ENCODE measurements around the gene GNAQ.

Gene GNAQ

DNA sequence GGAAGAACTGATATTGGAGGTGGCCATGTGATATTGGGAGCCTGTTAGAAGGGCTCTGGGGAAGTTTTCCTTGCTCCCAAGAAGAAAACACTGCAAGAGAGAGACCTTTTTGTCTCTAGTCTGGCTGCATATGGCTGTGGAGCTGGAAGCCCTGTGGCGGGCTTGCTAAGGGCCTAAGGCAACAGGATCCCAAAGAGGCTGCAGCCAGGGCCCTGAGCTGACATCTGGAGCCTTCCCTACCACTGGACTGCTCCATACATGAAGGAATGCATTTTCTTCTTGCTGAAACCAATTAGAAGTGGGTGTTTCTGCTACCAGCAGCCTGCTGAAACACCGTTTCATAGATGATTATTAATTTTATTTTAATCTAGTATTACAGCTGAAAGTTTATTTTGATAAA is 42.2 kb downstream of the GNAQ start:
- Histone ChIP-seq H3K18ac (ENCODE audit: low read length) (no peak overlapping the region), H2AFZ (ENCODE audit: insufficient read depth, low read length, poor library complexity) (no peak overlapping the region), H4K91ac (ENCODE audit: low read depth, low read length) (no peak overlapping the region), H4K12ac (ENCODE audit: low read depth, low read length) (no peak overlapping the region), H2BK5ac (ENCODE audit: low read depth, low read length, poor library complexity) (no peak overlapping the region), H3K9me3 (ENCODE audit: insufficient read depth, low read depth, low read length) (no peaks in the 10 kb centered on the region), H3K14ac (ENCODE audit: low read length) (no peak overlapping the region), H3K36me3 (ENCODE audit: control insufficient read depth in 1 of 2, insufficient read depth in 2 of 2, low read length in 2 of 2) (no peaks in the 10 kb centered on the region), H3K79me2 (ENCODE audit: control insufficient read depth, insufficient read depth, low read length, poor library complexity) (no peaks in the 10 kb centered on the region), H4K8ac (ENCODE audit: low read depth, low read length) (no peak overlapping the region), H3K4me2 (ENCODE audit: low read length) (no peak overlapping the region), H3K4me3 (ENCODE audit: low read depth, low read length) (no peak overlapping the region), H2BK120ac (ENCODE audit: insufficient read depth, low read length, poor library complexity) (no peak overlapping the region), H3K4ac (ENCODE audit: low read depth, low read length) (no peak overlapping the region), H3K4me1 (ENCODE audit: control insufficient read depth in 1 of 2, insufficient read depth in 2 of 2, low read length in 2 of 2) (no peaks in the 10 kb centered on the region), H3K9ac (ENCODE audit: low read length) (no peak overlapping the region), H3K79me1 (ENCODE audit: low read length) (no peaks in the 10 kb centered on the region), H2BK12ac (ENCODE audit: low read length) (no peak overlapping the region), H3K23ac (ENCODE audit: low read length) (no peak overlapping the region), H3K27ac (ENCODE audit: low read depth, low read length) (no peak overlapping the region), H3K27me3 (ENCODE audit: insufficient read depth, low read length) (no peaks in the 10 kb centered on the region), H2AK5ac (ENCODE audit: low read length) (no peak overlapping the region)
- WGBS (ENCODE audit: extremely low coverage, insufficient coverage, insufficient read length), result no CpG with 5 or more reads among the region's 2 CpGs
- DNase-seq, result no peak

DNA sequence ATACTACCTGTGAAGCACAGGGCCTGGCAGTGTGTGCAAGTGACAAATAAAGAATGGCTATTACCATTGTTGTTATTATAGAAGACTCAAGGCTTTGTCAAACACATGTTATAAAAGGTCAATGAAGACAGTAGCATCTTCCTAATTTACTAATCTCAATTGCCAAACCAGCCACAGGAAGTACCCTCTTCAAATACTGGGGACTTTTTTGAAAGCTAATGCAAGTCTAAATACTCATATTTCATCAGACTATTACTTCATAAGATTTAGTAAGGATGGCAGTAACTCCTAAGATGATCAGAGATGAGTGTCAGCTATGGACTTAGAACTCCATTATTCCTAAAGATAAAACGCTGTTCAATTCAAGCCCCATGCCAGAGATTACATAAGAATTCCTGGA is 43.0 kb downstream of the GNAQ start:
- Histone ChIP-seq H3K14ac (ENCODE audit: low read length) (no peak overlapping the region), H3K9ac (ENCODE audit: low read length) (no peak overlapping the region), H4K8ac (ENCODE audit: low read depth, low read length) (no peak overlapping the region), H2AK5ac (ENCODE audit: low read length) (no peak overlapping the region), H3K27ac (ENCODE audit: low read depth, low read length) (no peak overlapping the region), H3K79me2 (ENCODE audit: control insufficient read depth, insufficient read depth, low read length, poor library complexity) (no peaks in the 10 kb centered on the region), H3K4ac (ENCODE audit: low read depth, low read length) (no peak overlapping the region), H4K12ac (ENCODE audit: low read depth, low read length) (no peak overlapping the region), H4K91ac (ENCODE audit: low read depth, low read length) (no peak overlapping the region), H3K9me3 (ENCODE audit: insufficient read depth, low read depth, low read length) (no peaks in the 10 kb centered on the region), H3K4me2 (ENCODE audit: low read length) (no peak overlapping the region), H3K36me3 (ENCODE audit: control insufficient read depth in 1 of 2, insufficient read depth in 2 of 2, low read length in 2 of 2) (no peaks in the 10 kb centered on the region), H3K79me1 (ENCODE audit: low read length) (no peaks in the 10 kb centered on the region), H3K23ac (ENCODE audit: low read length) (no peak overlapping the region), H2BK120ac (ENCODE audit: insufficient read depth, low read length, poor library complexity) (no peak overlapping the region), H3K18ac (ENCODE audit: low read length) (no peak overlapping the region), H2AFZ (ENCODE audit: insufficient read depth, low read length, poor library complexity) (no peak overlapping the region), H2BK12ac (ENCODE audit: low read length) (no peak overlapping the region), H3K27me3 (ENCODE audit: insufficient read depth, low read length) (no peaks in the 10 kb centered on the region), H3K4me1 (ENCODE audit: control insufficient read depth in 1 of 2, insufficient read depth in 2 of 2, low read length in 2 of 2) (no peaks in the 10 kb centered on the region), H3K4me3 (ENCODE audit: low read depth, low read length) (no peak overlapping the region), H2BK5ac (ENCODE audit: low read depth, low read length, poor library complexity) (no peak overlapping the region)
- WGBS (ENCODE audit: extremely low coverage, insufficient coverage, insufficient read length), result no CpG with 5 or more reads among the region's 1 CpG
- no peak for DNase-seq

DNA sequence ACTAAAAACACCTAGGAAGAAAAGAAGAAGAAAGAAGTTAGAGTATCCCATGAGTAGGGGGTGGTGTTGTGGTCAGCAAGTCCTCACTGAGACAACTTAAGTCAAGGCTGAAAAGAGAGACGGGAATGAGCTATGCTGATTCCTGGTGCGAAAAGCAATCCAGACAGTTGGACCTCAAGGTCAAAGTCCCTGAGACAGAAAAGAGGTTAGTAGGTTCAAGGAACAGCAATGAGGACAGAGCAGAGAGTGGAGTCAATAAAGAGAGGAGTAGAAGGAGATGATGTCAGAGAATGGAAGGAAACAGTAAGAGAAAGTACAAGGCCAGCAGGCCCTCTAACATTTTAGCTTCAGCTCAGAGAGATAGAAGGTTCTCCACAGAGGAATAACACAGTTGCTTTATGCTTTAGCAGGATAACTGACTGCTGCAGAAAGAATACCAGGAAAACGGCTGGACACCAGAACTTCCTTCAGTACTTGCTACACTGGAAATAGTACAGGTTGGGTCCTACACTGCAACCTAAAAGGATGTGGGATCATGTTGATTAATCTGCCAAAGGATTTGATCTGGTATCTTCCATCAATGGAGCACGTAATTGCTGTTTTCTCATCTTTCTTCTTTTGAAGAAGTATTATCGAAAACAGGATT is 43.6 kb downstream of the GNAQ start:
- H3K27me3 ChIP-seq (ENCODE audit: insufficient read depth, low read length), result no peaks in the 10 kb centered on the region
- no peak overlapping the region for H3K18ac ChIP-seq (ENCODE audit: low read length)
- no peak overlapping the region for H3K23ac ChIP-seq (ENCODE audit: low read length)
- H3K4me1 ChIP-seq (ENCODE audit: control insufficient read depth in 1 of 2, insufficient read depth in 2 of 2, low read length in 2 of 2), result no peaks in the 10 kb centered on the region
- no peak overlapping the region for H4K91ac ChIP-seq (ENCODE audit: low read depth, low read length)
- H2AFZ ChIP-seq (ENCODE audit: insufficient read depth, low read length, poor library complexity), result no peak overlapping the region
- H3K27ac ChIP-seq (ENCODE audit: low read depth, low read length), result no peak overlapping the region
- no peak overlapping the region for H2AK5ac ChIP-seq (ENCODE audit: low read length)
- no peaks in the 10 kb centered on the region for H3K79me2 ChIP-seq (ENCODE audit: control insufficient read depth, insufficient read depth, low read length, poor library complexity)
- no peaks in the 10 kb centered on the region for H3K79me1 ChIP-seq (ENCODE audit: low read length)
- no peak overlapping the region for H3K14ac ChIP-seq (ENCODE audit: low read length)
- DNase-seq, result no peak
- H4K12ac ChIP-seq (ENCODE audit: low read depth, low read length), result no peak overlapping the region
- no CpG with 5 or more reads among the region's 5 CpGs for WGBS (ENCODE audit: extremely low coverage, insufficient coverage, insufficient read length)
- no peak overlapping the region for H2BK5ac ChIP-seq (ENCODE audit: low read depth, low read length, poor library complexity)
- no peak overlapping the region for H3K9ac ChIP-seq (ENCODE audit: low read length)
- no peak overlapping the region for H2BK12ac ChIP-seq (ENCODE audit: low read length)
- H2BK120ac ChIP-seq (ENCODE audit: insufficient read depth, low read length, poor library complexity), result no peak overlapping the region
- H3K9me3 ChIP-seq (ENCODE audit: insufficient read depth, low read depth, low read length), result no peaks in the 10 kb centered on the region
- H3K36me3 ChIP-seq (ENCODE audit: control insufficient read depth in 1 of 2, insufficient read depth in 2 of 2, low read length in 2 of 2), result no peaks in the 10 kb centered on the region
- H3K4me2 ChIP-seq (ENCODE audit: low read length), result no peak overlapping the region
- no peak overlapping the region for H3K4me3 ChIP-seq (ENCODE audit: low read depth, low read length)
- H3K4ac ChIP-seq (ENCODE audit: low read depth, low read length), result no peak overlapping the region
- no peak overlapping the region for H4K8ac ChIP-seq (ENCODE audit: low read depth, low read length)

DNA sequence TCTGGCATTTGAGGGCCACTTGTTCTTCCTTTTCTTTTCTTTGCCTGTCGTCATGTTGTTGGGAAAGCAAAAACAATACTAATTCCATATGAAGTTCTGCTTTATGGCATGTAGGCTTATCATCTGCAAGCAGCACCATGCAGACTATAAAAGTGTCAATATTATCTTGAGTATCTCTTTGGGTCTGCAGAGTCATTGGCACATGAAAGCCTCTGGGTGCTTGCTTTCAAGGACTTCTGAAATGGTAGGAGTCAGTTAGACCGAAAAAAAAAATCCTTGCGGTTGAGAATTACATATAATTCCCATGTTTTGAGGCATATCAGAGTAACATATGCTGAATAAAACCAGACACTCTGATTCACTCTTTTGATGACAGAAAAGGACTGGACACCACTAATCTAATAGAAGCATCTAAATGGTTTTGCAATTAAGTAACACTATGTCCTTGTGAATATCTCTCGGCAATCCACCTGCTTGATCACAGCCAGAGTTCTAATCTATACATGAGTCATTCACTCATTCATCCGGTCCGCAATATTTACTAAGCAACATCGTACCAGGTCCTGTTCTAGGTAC is 44.4 kb downstream of the GNAQ start:
- H4K8ac ChIP-seq (ENCODE audit: low read depth, low read length), result no peak overlapping the region
- H3K18ac ChIP-seq (ENCODE audit: low read length), result no peak overlapping the region
- H3K36me3 ChIP-seq (ENCODE audit: control insufficient read depth in 1 of 2, insufficient read depth in 2 of 2, low read length in 2 of 2), result no peaks in the 10 kb centered on the region
- H3K4me1 ChIP-seq (ENCODE audit: control insufficient read depth in 1 of 2, insufficient read depth in 2 of 2, low read length in 2 of 2), result no peaks in the 10 kb centered on the region
- no peak overlapping the region for H3K14ac ChIP-seq (ENCODE audit: low read length)
- H2BK120ac ChIP-seq (ENCODE audit: insufficient read depth, low read length, poor library complexity), result no peak overlapping the region
- H2AK5ac ChIP-seq (ENCODE audit: low read length), result no peak overlapping the region
- no peak overlapping the region for H4K12ac ChIP-seq (ENCODE audit: low read depth, low read length)
- no peak overlapping the region for H3K4ac ChIP-seq (ENCODE audit: low read depth, low read length)
- no peak overlapping the region for H2AFZ ChIP-seq (ENCODE audit: insufficient read depth, low read length, poor library complexity)
- H3K27me3 ChIP-seq (ENCODE audit: insufficient read depth, low read length), result no peaks in the 10 kb centered on the region
- no peak overlapping the region for H4K91ac ChIP-seq (ENCODE audit: low read depth, low read length)
- H3K79me2 ChIP-seq (ENCODE audit: control insufficient read depth, insufficient read depth, low read length, poor library complexity), result no peaks in the 10 kb centered on the region
- H3K9me3 ChIP-seq (ENCODE audit: insufficient read depth, low read depth, low read length), result no peaks in the 10 kb centered on the region
- H3K23ac ChIP-seq (ENCODE audit: low read length), result no peak overlapping the region
- H3K27ac ChIP-seq (ENCODE audit: low read depth, low read length), result no peak overlapping the region
- peak in 1 of 2 donors; percentile 46 for DNase-seq
- no CpG with 5 or more reads among the region's 7 CpGs for WGBS (ENCODE audit: extremely low coverage, insufficient coverage, insufficient read length)
- no peak overlapping the region for H2BK5ac ChIP-seq (ENCODE audit: low read depth, low read length, poor library complexity)
- H3K79me1 ChIP-seq (ENCODE audit: low read length), result no peaks in the 10 kb centered on the region
- H3K4me2 ChIP-seq (ENCODE audit: low read length), result no peak overlapping the region
- no peak overlapping the region for H3K4me3 ChIP-seq (ENCODE audit: low read depth, low read length)
- H2BK12ac ChIP-seq (ENCODE audit: low read length), result no peak overlapping the region
- H3K9ac ChIP-seq (ENCODE audit: low read length), result no peak overlapping the region
